Spleen (tissue), 7 donors: ENCODE results near the gene MRPL32.

Source experiments
- CTCF ChIP-seq, 11 experiments: fragments of 200-600 bp in 7 of 11; fragments of 450-650 bp in 4 of 11; sonication (generic) in 4 of 11; IDR thresholded peaks in 8 of 11; conservative IDR thresholded peaks in 3 of 11; 1 replicate in 7 of 11; 2 replicates in 4 of 11; pipeline versions ENCODE4 v1.4.0 to v1.8.0; 2016 to 2021; ENCODE audit warnings: antibody characterized with exemption in 11 of 11, inconsistent platforms in 4 of 11, mild to moderate bottlenecking in 1 of 11
- POLR2A ChIP-seq, 3 donors: fragments of 450-650 bp; IDR thresholded peaks; one replicate each; pipeline ENCODE4 v1.5.1; 2017; ENCODE audit warnings: antibody characterized with exemption in 3 of 3, mild to moderate bottlenecking in 1 of 3
- donor health status: DM: no; HTN: no; CAD: no; lungs with moderate emphysema.
- donor health status: DM: no; HTN: no; CAD: no.
- donor health status: DM: no; HTN: no; CAD: no.

- no peak for TF ChIP-seq CTCF (IDR thresholded peaks at IDR 0.05 in 8 of 11, conservative IDR thresholded peaks at IDR 0.05 in 3 of 11)
- TF ChIP-seq POLR2A (IDR thresholded peaks at IDR 0.05), result no peak
Measured at GRCh38 chr7:42928754-42929153, 3.4 kb upstream of the MRPL32 start.
